Measurements from ENCODE around the gene PBX1.

- TF ChIP-seq POLR2A (IDR thresholded peaks at IDR 0.05): no peak
- TF ChIP-seq, protein P1, sequence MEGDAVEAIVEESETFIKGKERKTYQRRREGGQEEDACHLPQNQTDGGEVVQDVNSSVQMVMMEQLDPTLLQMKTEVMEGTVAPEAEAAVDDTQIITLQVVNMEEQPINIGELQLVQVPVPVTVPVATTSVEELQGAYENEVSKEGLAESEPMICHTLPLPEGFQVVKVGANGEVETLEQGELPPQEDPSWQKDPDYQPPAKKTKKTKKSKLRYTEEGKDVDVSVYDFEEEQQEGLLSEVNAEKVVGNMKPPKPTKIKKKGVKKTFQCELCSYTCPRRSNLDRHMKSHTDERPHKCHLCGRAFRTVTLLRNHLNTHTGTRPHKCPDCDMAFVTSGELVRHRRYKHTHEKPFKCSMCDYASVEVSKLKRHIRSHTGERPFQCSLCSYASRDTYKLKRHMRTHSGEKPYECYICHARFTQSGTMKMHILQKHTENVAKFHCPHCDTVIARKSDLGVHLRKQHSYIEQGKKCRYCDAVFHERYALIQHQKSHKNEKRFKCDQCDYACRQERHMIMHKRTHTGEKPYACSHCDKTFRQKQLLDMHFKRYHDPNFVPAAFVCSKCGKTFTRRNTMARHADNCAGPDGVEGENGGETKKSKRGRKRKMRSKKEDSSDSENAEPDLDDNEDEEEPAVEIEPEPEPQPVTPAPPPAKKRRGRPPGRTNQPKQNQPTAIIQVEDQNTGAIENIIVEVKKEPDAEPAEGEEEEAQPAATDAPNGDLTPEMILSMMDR (IDR thresholded peaks at IDR 0.05): no peak
Observed at GRCh38 chr1:164768619-164769018, 209.6 kb downstream of the PBX1 start.

All from right lobe of liver (tissue), 4 donors.